Gastroesophageal sphincter (tissue), 3 donors: ENCODE data around the gene KIF17.

Experiments used
- EP300 ChIP-seq: sonication (generic); formaldehyde crosslinking; IDR thresholded peaks from one replicate; pipeline ENCODE4 v1.6.1; 2017; ENCODE audit warnings: antibody characterized with exemption, mild to moderate bottlenecking
- POLR2A ChIP-seq, 2 donors: fragments of 450-650 bp; IDR thresholded peaks; one replicate each; pipeline ENCODE4 v1.6.1; 2017; ENCODE audit warnings: antibody characterized with exemption in 2 of 2, mild to moderate bottlenecking in 2 of 2, moderate library complexity in 1 of 2
- TF ChIP-seq, protein P1 (sequence below), 4 experiments: fragments of 200-600 bp in 2 of 4; fragments of 450-650 bp in 2 of 4; sonication (generic) in 1 of 4; IDR thresholded peaks; one replicate each; pipeline ENCODE4 v1.5.1; 2017 to 2019; ENCODE audit warnings: antibody characterized with exemption in 4 of 4, mild to moderate bottlenecking in 2 of 4, moderate library complexity in 2 of 4

DNA sequence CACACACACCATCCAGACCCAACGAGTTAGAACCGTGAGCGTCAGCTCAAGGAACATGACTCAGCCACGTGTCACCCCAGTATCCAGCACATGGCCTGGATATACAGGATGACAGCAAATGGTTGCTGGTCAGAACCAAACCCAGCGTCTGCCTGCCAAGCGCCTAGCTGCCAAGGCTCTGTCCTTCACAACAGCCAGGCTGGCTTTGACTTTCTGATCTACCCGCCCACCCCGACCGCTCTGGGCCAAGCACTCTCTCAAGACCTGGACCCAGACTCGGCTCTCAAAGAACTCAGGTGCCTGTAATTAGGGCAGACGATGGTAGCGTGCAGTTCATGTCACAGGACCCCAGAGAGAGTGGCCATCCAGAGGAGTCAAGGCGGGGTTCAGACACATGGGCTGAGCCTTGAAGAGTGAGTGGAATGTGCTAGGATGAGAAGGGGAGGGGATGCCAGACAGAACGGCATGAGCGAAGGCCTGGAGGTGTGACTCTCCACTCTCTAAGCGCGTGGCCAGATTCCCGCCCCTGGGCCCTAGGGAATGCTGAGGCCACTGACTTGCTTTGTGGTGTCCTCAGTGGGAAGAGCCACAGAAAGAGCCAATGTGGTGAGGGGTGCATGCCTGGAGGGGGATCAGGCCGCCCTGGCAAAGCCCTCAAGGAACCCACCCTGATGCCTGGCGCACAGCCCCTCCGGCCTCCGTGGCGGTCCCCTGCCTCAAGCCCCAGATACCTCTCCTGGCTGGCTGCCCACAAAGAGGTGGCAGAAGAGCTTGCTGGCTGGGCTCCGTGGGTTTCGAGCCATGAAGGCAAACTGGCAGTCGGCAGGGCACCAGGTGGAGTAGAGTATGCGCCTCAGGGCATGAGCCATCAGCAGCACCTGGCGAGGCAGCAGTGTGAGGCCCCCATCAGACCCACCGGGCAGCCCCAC is 7.6 kb upstream of the KIF17 start:
- TF ChIP-seq, protein P1, sequence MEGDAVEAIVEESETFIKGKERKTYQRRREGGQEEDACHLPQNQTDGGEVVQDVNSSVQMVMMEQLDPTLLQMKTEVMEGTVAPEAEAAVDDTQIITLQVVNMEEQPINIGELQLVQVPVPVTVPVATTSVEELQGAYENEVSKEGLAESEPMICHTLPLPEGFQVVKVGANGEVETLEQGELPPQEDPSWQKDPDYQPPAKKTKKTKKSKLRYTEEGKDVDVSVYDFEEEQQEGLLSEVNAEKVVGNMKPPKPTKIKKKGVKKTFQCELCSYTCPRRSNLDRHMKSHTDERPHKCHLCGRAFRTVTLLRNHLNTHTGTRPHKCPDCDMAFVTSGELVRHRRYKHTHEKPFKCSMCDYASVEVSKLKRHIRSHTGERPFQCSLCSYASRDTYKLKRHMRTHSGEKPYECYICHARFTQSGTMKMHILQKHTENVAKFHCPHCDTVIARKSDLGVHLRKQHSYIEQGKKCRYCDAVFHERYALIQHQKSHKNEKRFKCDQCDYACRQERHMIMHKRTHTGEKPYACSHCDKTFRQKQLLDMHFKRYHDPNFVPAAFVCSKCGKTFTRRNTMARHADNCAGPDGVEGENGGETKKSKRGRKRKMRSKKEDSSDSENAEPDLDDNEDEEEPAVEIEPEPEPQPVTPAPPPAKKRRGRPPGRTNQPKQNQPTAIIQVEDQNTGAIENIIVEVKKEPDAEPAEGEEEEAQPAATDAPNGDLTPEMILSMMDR (IDR thresholded peaks at IDR 0.05): no peak
- TF ChIP-seq POLR2A (IDR thresholded peaks at IDR 0.05): no peak
- no peak for TF ChIP-seq EP300
